Neural progenitor cell (in vitro differentiated cells): ENCODE data around the gene PPARGC1A. TPM values are rescaled to one million over a fixed set of nuclear protein-coding genes. Genes with fewer than 3 reads are reported as not detected.

Source experiments
- DNase-seq: peaks from one replicate; pipeline ENCODE4 v3.0.0-alpha.2; 2016; ENCODE audit warnings: low spot score
- H2AFZ ChIP-seq: fragments of 200-600 bp; sonication (generic); replicated peaks from 2 replicates; pipeline ENCODE4 v1.6.1; 2016; ENCODE audit warnings: antibody characterized with exemption
- H3F3A ChIP-seq: fragments of 200-600 bp; sonication (generic); 2 replicates; pipeline ENCODE4 v1.6.1; 2016; ENCODE audit warnings: antibody characterized with exemption, low read depth
- H3K27ac ChIP-seq: fragments of 200-600 bp; sonication (generic); 2 replicates; pipeline ENCODE4 v1.5.1; 2016; ENCODE audit warnings: mild to moderate bottlenecking
- H3K27me3 ChIP-seq: fragments of 200-600 bp; sonication (generic); 2 replicates; pipeline ENCODE4 v1.6.1; 2016; ENCODE audit warnings: mild to moderate bottlenecking, moderate library complexity
- H3K36me3 ChIP-seq: fragments of 200-600 bp; sonication (generic); 2 replicates; pipeline ENCODE4 v1.5.1; 2016
- H3K4me1 ChIP-seq: fragments of 200-600 bp; sonication (generic); 2 replicates; pipeline ENCODE4 v1.6.1; 2016; ENCODE audit warnings: mixed run types
- H3K4me2 ChIP-seq: fragments of 200-600 bp; sonication (generic); 2 replicates; pipeline ENCODE4 v1.6.1; 2016
- H3K4me3 ChIP-seq: fragments of 200-600 bp; sonication (generic); 2 replicates; pipeline ENCODE4 v1.5.1; 2016
- H3K79me2 ChIP-seq: fragments of 200-600 bp; sonication (generic); 2 replicates; pipeline ENCODE4 v1.6.1; 2016; ENCODE audit warnings: low read depth
- H3K9ac ChIP-seq: fragments of 200-600 bp; sonication (generic); 2 replicates; pipeline ENCODE4 v1.6.1; 2016
- H3K9me3 ChIP-seq: fragments of 200-600 bp; sonication (generic); 2 replicates; pipeline ENCODE4 v1.5.1; 2016; ENCODE audit warnings: low read depth
- H4K20me1 ChIP-seq: fragments of 200-600 bp; sonication (generic); 2 replicates; pipeline ENCODE4 v1.6.1; 2016; ENCODE audit warnings: low read depth
- H3K27ac Mint-ChIP-seq: 3 replicates; pipeline ENCODE4 v1.8.0; 2021; ENCODE audit warnings: mixed read lengths
- H3K27me3 Mint-ChIP-seq: 2 replicates; pipeline ENCODE4 v1.8.0; 2022; ENCODE audit warnings: low read depth, mild to moderate bottlenecking, inconsistent platforms, moderate library complexity, mixed read lengths; ENCODE audit not compliant: insufficient read depth
- H3K36me3 Mint-ChIP-seq: 3 replicates; pipeline ENCODE4 v1.8.0; 2021; ENCODE audit warnings: mixed read lengths
- H3K4me1 Mint-ChIP-seq: 3 replicates; pipeline ENCODE4 v1.8.0; 2021; ENCODE audit warnings: mixed read lengths
- H3K4me3 Mint-ChIP-seq: 3 replicates; pipeline ENCODE4 v1.8.0; 2021; ENCODE audit warnings: mild to moderate bottlenecking, moderate library complexity, mixed read lengths
- H3K9me3 Mint-ChIP-seq: 3 replicates; pipeline ENCODE4 v1.8.0; 2020; ENCODE audit warnings: mixed read lengths
- CTCF ChIP-seq: fragments of 200-600 bp; sonication (generic); IDR thresholded peaks from 2 replicates; pipeline ENCODE4 v1.5.1; 2017; ENCODE audit warnings: antibody characterized with exemption, mild to moderate bottlenecking
- EZH2 ChIP-seq: fragments of 200-600 bp; sonication (generic); IDR thresholded peaks from 2 replicates; pipeline ENCODE4 v1.6.1; 2017; ENCODE audit warnings: antibody characterized with exemption, mild to moderate bottlenecking, moderate library complexity
- EZH2phosphoT487 ChIP-seq: fragments of 200-600 bp; sonication (generic); IDR thresholded peaks from 2 replicates; pipeline ENCODE4 v1.6.1; 2017; ENCODE audit warnings: antibody characterized with exemption
- total RNA-seq: library from RNA; depleted of rRNA; stranded (reverse); fragments of >200 nt; gene quantifications from 2 replicates; pipeline ENCODE4 v1.2.3, GENCODE V29; 2015; ENCODE audit warnings: low replicate concordance

Gene PPARGC1A
- total RNA-seq, 1 donor from 2014 or later: 6.6 TPM

- H3K4me3 Mint-ChIP-seq: no peak overlapping the region
- H3K4me1 Mint-ChIP-seq: no peaks in the 10 kb centered on the region
- H4K20me1 ChIP-seq: no peaks in the 10 kb centered on the region
- no peaks in the 10 kb centered on the region for H3K9me3 Mint-ChIP-seq
- H3K4me2 ChIP-seq: no peak overlapping the region
- H3K4me3 ChIP-seq: no peak overlapping the region
- H3K79me2 ChIP-seq: no peaks in the 10 kb centered on the region
- no peaks in the 10 kb centered on the region for H3K36me3 Mint-ChIP-seq
- no peaks in the 10 kb centered on the region for H3K36me3 ChIP-seq
- H3F3A ChIP-seq: no peaks in the 10 kb centered on the region
- H3K9me3 ChIP-seq: no peaks in the 10 kb centered on the region
- no peak overlapping the region for H3K27ac ChIP-seq
- no peak for DNase-seq
- no peaks in the 10 kb centered on the region for H3K27me3 ChIP-seq
- no peak overlapping the region for H3K9ac ChIP-seq
- H3K27me3 Mint-ChIP-seq: no peaks in the 10 kb centered on the region
- no peak overlapping the region for H3K27ac Mint-ChIP-seq
- TF ChIP-seq EZH2phosphoT487 (no peak), CTCF (no peak), EZH2 (no peak)
- H3K4me1 ChIP-seq: no peaks in the 10 kb centered on the region
- no peak overlapping the region for H2AFZ ChIP-seq
These were observed 44.9 kb downstream of the PPARGC1A start for GRCh38 chr4:23844961-23845360.

GRCh38 chr4:23839279-23839678, 50.6 kb downstream of the PPARGC1A start:
- no peak overlapping the region for H3K27ac Mint-ChIP-seq
- H3K27me3 Mint-ChIP-seq: peaks cover 2% of the 10 kb centered on the region
- no peak overlapping the region for H3K4me3 Mint-ChIP-seq
- TF ChIP-seq EZH2phosphoT487: no peak
- TF ChIP-seq EZH2: no peak
- no peak for TF ChIP-seq CTCF
- no peak overlapping the region for H3K27ac ChIP-seq
- DNase-seq: no peak
- no peaks in the 10 kb centered on the region for H3K9me3 ChIP-seq
- H3K4me2 ChIP-seq: no peak overlapping the region
- no peaks in the 10 kb centered on the region for H3K36me3 Mint-ChIP-seq
- H3K27me3 ChIP-seq: no peaks in the 10 kb centered on the region
- no peaks in the 10 kb centered on the region for H3K4me1 Mint-ChIP-seq
- H2AFZ ChIP-seq: no peak overlapping the region
- no peaks in the 10 kb centered on the region for H3K4me1 ChIP-seq
- H3K36me3 ChIP-seq: no peaks in the 10 kb centered on the region
- no peak overlapping the region for H3K4me3 ChIP-seq
- no peak overlapping the region for H3K9ac ChIP-seq
- no peaks in the 10 kb centered on the region for H3K79me2 ChIP-seq
- no peaks in the 10 kb centered on the region for H3K9me3 Mint-ChIP-seq
- no peaks in the 10 kb centered on the region for H3F3A ChIP-seq
- H4K20me1 ChIP-seq: no peaks in the 10 kb centered on the region

- Histone ChIP-seq H3K4me2 (no peak overlapping the region), H3K9ac (no peak overlapping the region), H3K36me3 (no peaks in the 10 kb centered on the region), H3K4me1 (no peaks in the 10 kb centered on the region), H4K20me1 (no peaks in the 10 kb centered on the region), H3K4me3 (no peak overlapping the region), H3K27ac (no peak overlapping the region), H2AFZ (no peak overlapping the region), H3K27me3 (no peaks in the 10 kb centered on the region), H3K9me3 (no peaks in the 10 kb centered on the region), H3F3A (no peaks in the 10 kb centered on the region), H3K79me2 (no peaks in the 10 kb centered on the region)
- no peak overlapping the region for H3K4me3 Mint-ChIP-seq
- no peaks in the 10 kb centered on the region for H3K4me1 Mint-ChIP-seq
- no peaks in the 10 kb centered on the region for H3K36me3 Mint-ChIP-seq
- no peak for DNase-seq
- H3K27ac Mint-ChIP-seq: no peak overlapping the region
- peaks cover 2% of the 10 kb centered on the region for H3K27me3 Mint-ChIP-seq
- TF ChIP-seq CTCF: no peak
- no peaks in the 10 kb centered on the region for H3K9me3 Mint-ChIP-seq
These were observed 51.2 kb downstream of the PPARGC1A start for GRCh38 chr4:23838607-23839006.

GRCh38 chr4:23838131-23838530, 51.7 kb downstream of the PPARGC1A start:
- Histone ChIP-seq H3K4me2 (no peak overlapping the region), H3K36me3 (no peaks in the 10 kb centered on the region), H3K4me3 (no peak overlapping the region), H3K27ac (no peak overlapping the region), H3K9me3 (no peaks in the 10 kb centered on the region), H3K27me3 (no peaks in the 10 kb centered on the region), H2AFZ (no peak overlapping the region), H3K9ac (no peak overlapping the region), H4K20me1 (no peaks in the 10 kb centered on the region), H3K4me1 (no peaks in the 10 kb centered on the region), H3F3A (no peaks in the 10 kb centered on the region), H3K79me2 (no peaks in the 10 kb centered on the region)
- H3K4me3 Mint-ChIP-seq: no peak overlapping the region
- no peaks in the 10 kb centered on the region for H3K36me3 Mint-ChIP-seq
- no peak overlapping the region for H3K27ac Mint-ChIP-seq
- peaks cover 2% of the 10 kb centered on the region for H3K27me3 Mint-ChIP-seq
- no peak for DNase-seq
- H3K9me3 Mint-ChIP-seq: no peaks in the 10 kb centered on the region
- TF ChIP-seq EZH2: no peak
- no peak for TF ChIP-seq CTCF
- TF ChIP-seq EZH2phosphoT487: no peak
- no peaks in the 10 kb centered on the region for H3K4me1 Mint-ChIP-seq
